Endodermal cell (in vitro differentiated cells): ENCODE results near the gene DNAJC8. TPM values are rescaled to one million over a fixed set of nuclear protein-coding genes. Genes with fewer than 3 reads are reported as not detected.

Experiments
- DNase-seq: peaks from one replicate; pipeline ENCODE4 v3.0.0-alpha.2; 2017
- H3K27ac ChIP-seq: 2 replicates; pipeline ENCODE4 v1.5.1; 2013; ENCODE audit warnings: mild to moderate bottlenecking, low read depth, low read length, moderate library complexity
- H3K27me3 ChIP-seq: 2 replicates; pipeline ENCODE4 v1.6.1; 2013; ENCODE audit warnings: mild to moderate bottlenecking, low read length, moderate library complexity; ENCODE audit not compliant: insufficient read depth, control insufficient read depth, poor library complexity, severe bottlenecking
- H3K36me3 ChIP-seq: 2 replicates; pipeline ENCODE4 v1.7.0; 2013; ENCODE audit warnings: mild to moderate bottlenecking, low read length, moderate library complexity; ENCODE audit not compliant: control insufficient read depth, insufficient read depth
- H3K4me1 ChIP-seq: one replicate; pipeline ENCODE4 v1.7.0; 2013; ENCODE audit warnings: low read length; ENCODE audit not compliant: control insufficient read depth, insufficient read depth
- H3K4me3 ChIP-seq: 2 replicates; pipeline ENCODE4 v1.5.1; 2013; ENCODE audit warnings: mild to moderate bottlenecking, low read length, moderate library complexity
- H3K9ac ChIP-seq: 2 replicates; pipeline ENCODE4 v1.6.1; 2013; ENCODE audit warnings: mild to moderate bottlenecking, low read length, moderate library complexity; ENCODE audit not compliant: poor library complexity, severe bottlenecking; ENCODE audit errors: extremely low read depth
- H3K9me3 ChIP-seq: 2 replicates; pipeline ENCODE4 v1.6.1; 2013; ENCODE audit warnings: mild to moderate bottlenecking, low read length, moderate library complexity; ENCODE audit not compliant: control insufficient read depth
- H3K27ac Mint-ChIP-seq: 2 replicates; pipeline ENCODE4 v1.8.0; 2020; ENCODE audit warnings: mixed read lengths
- H3K27me3 Mint-ChIP-seq: 2 replicates; pipeline ENCODE4 v1.8.0; 2021; ENCODE audit warnings: mild to moderate bottlenecking, mixed read lengths; ENCODE audit not compliant: insufficient read depth
- H3K36me3 Mint-ChIP-seq: 2 replicates; pipeline ENCODE4 v1.8.0; 2020; ENCODE audit warnings: low read depth, mixed read lengths
- H3K4me1 Mint-ChIP-seq: 2 replicates; pipeline ENCODE4 v1.8.0; 2020; ENCODE audit warnings: mixed read lengths
- H3K4me3 Mint-ChIP-seq: 2 replicates; pipeline ENCODE4 v1.8.0; 2020; ENCODE audit warnings: mild to moderate bottlenecking, moderate library complexity, mixed read lengths
- H3K9me3 Mint-ChIP-seq: 2 replicates; pipeline ENCODE4 v1.8.0; 2020; ENCODE audit warnings: mild to moderate bottlenecking, mixed read lengths
- WGBS, 2 experiments: methylation state at CpG; one replicate each; pipeline versions ENCODE4 v1.1.5 to v1.1.7; 2013; ENCODE audit warnings: missing lambda C conversion rate in 2 of 2, mixed read lengths in 1 of 2; ENCODE audit not compliant: insufficient coverage in 1 of 2, insufficient read length in 1 of 2; 5-methylcytosine and 5-hydroxymethylcytosine counted together
- total RNA-seq, 2 donors: library from RNA; stranded (reverse); fragmentation: NEBNext Ultra II Directional in 1 of 2; extraction: Animal tissue kit (Norgen Biotek cat#: 25700) in 1 of 2; gene quantifications; 2 replicates in 1 of 2; 3 replicates in 1 of 2; pipeline ENCODE4 v1.2.1, GENCODE V29; 2021
- TF ChIP-seq, protein P1 (sequence below): fragments of 200-600 bp; sonication (generic); conservative IDR thresholded peaks from 2 replicates; pipeline ENCODE4 v1.5.0; 2021; ENCODE audit warnings: antibody characterized with exemption, mild to moderate bottlenecking

Gene DNAJC8
- total RNA-seq, 2 donors from 2014 or later: 122 to 144 TPM

DNA sequence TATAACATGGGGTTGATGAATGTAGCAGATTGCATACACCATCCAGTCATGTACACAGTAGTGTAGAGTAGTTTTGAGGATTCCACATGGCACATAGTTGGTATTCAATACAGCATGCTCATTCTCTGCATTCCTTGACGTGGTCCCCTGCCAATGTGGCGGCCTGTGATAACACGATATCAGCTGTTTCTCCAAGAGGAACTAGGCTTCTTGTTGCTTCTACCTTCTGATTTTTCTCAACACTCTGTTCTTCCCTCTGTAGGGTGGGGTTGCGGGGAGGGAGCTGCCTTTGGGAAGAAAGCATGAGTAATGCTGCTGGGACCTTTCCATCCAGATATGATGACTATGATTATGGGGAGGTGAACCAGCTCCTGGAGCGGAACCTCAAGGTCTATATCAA is 45.9 kb upstream of the DNAJC8 start:
- Mint-ChIP-seq H3K9me3 (no peaks in the 10 kb centered on the region), H3K36me3 (peaks cover 63% of the 10 kb centered on the region), H3K27me3 (no peaks in the 10 kb centered on the region), H3K4me3 (no peak overlapping the region), H3K4me1 (no peaks in the 10 kb centered on the region), H3K27ac (no peak overlapping the region)
- Histone ChIP-seq H3K27me3 (no peaks in the 10 kb centered on the region), H3K4me1 (no peaks in the 10 kb centered on the region), H3K27ac (no peak overlapping the region), H3K9me3 (no peaks in the 10 kb centered on the region), H3K9ac (no peak overlapping the region), H3K4me3 (no peak overlapping the region), H3K36me3 (peaks cover 77% of the 10 kb centered on the region)
- 95% methylated on average over 3 to 5 of the region's 5 CpGs for WGBS, 2 experiments
- no peak for DNase-seq
- TF ChIP-seq, protein P1, sequence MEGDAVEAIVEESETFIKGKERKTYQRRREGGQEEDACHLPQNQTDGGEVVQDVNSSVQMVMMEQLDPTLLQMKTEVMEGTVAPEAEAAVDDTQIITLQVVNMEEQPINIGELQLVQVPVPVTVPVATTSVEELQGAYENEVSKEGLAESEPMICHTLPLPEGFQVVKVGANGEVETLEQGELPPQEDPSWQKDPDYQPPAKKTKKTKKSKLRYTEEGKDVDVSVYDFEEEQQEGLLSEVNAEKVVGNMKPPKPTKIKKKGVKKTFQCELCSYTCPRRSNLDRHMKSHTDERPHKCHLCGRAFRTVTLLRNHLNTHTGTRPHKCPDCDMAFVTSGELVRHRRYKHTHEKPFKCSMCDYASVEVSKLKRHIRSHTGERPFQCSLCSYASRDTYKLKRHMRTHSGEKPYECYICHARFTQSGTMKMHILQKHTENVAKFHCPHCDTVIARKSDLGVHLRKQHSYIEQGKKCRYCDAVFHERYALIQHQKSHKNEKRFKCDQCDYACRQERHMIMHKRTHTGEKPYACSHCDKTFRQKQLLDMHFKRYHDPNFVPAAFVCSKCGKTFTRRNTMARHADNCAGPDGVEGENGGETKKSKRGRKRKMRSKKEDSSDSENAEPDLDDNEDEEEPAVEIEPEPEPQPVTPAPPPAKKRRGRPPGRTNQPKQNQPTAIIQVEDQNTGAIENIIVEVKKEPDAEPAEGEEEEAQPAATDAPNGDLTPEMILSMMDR: no peak

DNA sequence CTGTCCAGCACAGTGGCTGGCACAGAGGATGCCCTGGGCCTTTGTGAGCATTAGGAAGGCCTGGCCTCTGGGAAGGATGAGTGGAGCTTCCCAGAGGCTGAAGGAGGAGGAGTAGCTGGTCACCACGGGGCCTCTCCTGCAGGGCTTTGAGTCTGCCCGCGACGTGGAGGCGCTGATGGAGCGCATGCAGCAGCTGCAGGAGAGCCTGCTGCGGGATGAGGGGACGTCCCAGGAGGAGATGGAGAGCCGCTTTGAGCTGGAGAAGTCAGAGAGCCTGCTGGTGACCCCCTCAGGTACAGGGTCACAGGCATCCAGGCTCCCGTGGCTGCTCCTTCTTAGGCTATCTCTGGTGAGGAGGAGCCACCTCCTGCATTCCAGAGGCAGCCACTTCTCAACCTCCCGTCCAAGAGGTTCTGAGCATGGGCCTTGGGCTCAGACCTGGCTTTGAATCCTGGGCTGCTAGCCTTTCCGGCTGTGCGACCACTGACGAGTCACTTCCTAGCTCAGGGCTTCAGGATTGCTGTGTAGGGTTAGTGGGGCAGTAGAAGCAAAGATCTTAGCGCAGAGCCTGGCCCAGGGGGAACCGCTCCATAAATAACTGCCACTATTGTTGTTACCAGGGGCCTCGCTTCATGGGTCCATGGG is 40.5 kb upstream of the DNAJC8 start:
- 85 to 89% methylated on average over 11 to 17 of the region's 17 CpGs for WGBS, 2 experiments
- Mint-ChIP-seq H3K27ac (no peak overlapping the region), H3K4me3 (no peak overlapping the region), H3K36me3 (peaks cover 45% of the 10 kb centered on the region), H3K27me3 (no peaks in the 10 kb centered on the region), H3K9me3 (no peaks in the 10 kb centered on the region), H3K4me1 (peaks cover 12% of the 10 kb centered on the region)
- DNase-seq: no peak
- H3K27ac ChIP-seq: no peak overlapping the region
- TF ChIP-seq, protein P1: no peak
- no peak overlapping the region for H3K4me3 ChIP-seq
- H3K9me3 ChIP-seq: no peaks in the 10 kb centered on the region
- H3K27me3 ChIP-seq: no peaks in the 10 kb centered on the region
- peaks cover 65% of the 10 kb centered on the region for H3K36me3 ChIP-seq
- no peak overlapping the region for H3K9ac ChIP-seq
- H3K4me1 ChIP-seq: peaks cover 4% of the 10 kb centered on the region

- no peak for DNase-seq
- Histone ChIP-seq H3K9me3 (no peaks in the 10 kb centered on the region), H3K9ac (no peak overlapping the region), H3K4me3 (no peak overlapping the region), H3K27me3 (no peaks in the 10 kb centered on the region), H3K36me3 (peaks cover 55% of the 10 kb centered on the region), H3K27ac (no peak overlapping the region), H3K4me1 (peaks cover 9% of the 10 kb centered on the region)
- Mint-ChIP-seq H3K4me3 (no peak overlapping the region), H3K27ac (no peak overlapping the region), H3K27me3 (no peaks in the 10 kb centered on the region), H3K36me3 (peaks cover 37% of the 10 kb centered on the region), H3K4me1 (peaks cover 20% of the 10 kb centered on the region), H3K9me3 (no peaks in the 10 kb centered on the region)
- TF ChIP-seq, protein P1: no peak
- WGBS, 2 experiments: 96 to 97% methylated on average over 15 to 20 of the region's 20 CpGs
Measured at GRCh38 chr1:28272215-28272852, 39.5 kb upstream of the DNAJC8 start.
